ACHN (cell line): ENCODE data around the gene CAMK2A.
"Not testable (repeated sequence)": the region's sequence is repeated elsewhere in the genome, so short reads cannot be mapped to it uniquely, and the experiment has no call there.

ENCODE experiments used
- DNase-seq: peaks from one replicate; pipeline ENCODE4 v3.0.0-alpha.2; 2015
- in situ Hi-C: cut with HindIII; loops from 2 replicates; pipeline ENCODE4 v1.10.0; 2017; ENCODE audit warnings: low sequenced_read_pairs, low pct_ligation_motif_present, low pct_unique_long_range_greater_than_20kb

CAMK2A gene

DNA sequence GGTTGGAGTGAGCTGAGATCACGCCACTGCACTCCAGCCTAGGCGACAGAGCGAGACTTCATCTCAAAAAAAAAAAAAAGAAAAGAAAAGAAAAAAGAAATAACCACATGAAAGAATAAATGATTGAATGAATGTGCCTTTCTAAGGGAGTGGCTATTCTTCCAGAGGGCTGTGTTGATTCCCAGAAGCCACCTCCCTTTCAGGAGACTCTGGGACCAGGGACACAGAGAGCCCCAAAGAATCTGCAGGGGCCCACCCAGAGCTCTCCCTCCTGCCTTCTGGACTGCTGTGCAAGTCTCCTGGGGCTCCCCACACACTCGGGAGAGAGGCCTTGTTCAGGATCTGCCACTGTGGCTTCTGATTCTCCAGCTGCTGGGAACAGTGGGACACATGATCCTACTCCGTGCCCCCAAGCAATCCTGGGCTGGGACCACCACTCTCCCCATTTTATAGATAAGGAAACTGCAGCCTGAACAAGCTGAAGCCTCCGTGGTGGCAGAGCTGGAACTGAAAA is 23.6 kb downstream of the CAMK2A start:
- no peak for DNase-seq
- in situ Hi-C loops = no loop called here

DNA sequence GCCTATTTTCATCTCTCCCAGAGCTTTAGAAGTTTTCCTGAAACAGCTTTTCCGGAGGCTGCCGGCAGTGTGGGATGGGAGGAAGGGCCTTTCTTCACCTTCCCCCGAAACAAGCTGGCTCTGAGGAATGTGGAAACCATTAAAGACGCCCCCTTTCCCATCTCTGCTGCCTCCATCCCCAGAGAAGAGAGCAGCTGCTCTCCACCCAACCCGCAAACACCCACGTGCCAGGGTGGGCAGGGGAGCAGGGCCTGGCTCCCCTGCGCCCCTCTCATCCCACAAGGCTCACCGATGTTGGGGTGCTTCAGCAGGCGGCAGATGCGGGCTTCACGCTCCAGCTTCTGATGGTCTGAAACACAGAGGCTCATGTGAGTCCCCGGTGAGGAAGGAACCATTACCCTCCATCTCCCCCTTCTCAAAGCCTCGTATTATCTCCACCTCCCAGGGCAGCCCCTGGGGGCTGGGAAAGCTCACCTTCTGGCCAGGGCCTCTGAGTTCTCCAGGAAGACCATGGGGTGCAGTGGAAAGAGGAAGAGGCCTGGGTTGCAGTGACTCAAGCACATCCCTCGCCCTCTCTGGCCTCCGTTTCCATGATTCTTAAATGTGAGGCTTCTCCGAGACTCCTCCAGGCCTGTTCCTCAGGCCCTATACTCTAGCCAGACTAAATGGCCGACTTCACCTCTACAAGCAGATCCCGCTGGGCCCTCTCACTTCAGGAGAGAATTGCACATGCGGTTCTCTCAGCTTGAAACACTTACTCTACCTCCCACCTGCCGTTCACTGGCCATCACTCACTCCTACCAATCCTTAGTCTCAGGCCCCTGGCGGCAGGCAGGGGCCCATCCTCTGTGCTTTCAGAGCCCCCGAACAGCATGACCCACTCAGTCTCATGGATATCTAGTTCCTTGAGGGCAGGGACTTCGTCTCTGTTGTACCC is 24.6 kb downstream of the CAMK2A start:
- no peak for DNase-seq
- in situ Hi-C loops = no loop called here

DNA sequence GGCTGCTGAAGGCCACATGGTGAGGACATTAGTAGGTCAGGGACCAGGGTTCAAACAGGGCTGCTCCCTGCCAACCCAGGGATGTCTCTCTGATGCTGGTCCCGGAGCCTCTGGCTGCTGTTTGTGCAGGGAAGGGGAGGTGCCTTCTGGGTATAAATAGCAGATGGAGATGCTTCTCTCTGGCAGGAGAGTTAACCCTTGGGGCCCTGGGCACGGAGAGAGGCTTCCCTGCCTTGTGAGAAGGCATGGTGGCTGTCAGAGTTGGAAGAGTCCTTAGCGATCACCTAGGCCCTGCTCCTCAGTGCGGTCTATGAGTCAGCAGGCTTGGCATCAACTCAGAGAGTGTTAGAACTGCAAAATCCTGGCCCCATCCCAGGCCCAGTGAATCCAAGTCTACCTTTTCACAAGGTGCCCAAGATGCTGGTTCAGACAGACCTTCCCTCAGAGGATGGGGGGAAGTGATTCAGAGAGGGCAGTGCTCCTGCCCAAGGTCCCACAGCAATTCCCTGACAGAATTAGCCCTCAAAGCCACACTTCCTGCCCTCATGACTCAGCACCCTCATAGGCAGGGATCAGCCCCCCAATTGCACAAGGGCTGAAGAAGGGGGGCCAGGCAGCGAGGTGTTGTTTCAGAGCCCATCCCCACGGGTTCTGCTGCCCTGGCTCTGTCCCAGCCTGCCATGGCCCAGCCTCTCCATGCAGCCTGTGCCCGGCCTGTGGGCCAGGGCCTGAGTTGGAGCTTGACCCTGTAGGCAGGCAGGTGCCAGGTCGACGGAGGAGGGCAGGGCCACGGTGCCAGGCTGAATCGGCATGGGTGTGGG is 25.6 kb downstream of the CAMK2A start:
- in situ Hi-C loops = no loop called here
- peak; percentile 83 for DNase-seq

DNA sequence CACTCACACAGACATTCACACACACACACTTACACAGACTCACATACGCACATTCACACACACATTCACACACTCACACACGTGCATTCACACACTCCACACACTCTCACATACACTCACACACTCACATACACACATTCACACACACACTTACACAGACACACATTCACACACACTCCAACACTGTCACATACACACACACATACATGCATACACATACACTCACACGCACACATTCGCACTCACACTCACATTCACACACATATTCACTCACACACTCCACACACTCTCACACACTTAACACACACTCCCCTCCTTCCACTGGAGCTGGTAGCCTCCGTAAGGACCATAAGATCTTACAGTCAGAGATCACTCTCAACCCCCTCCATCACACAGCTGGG is 26.2 kb downstream of the CAMK2A start:
- in situ Hi-C loops = no loop called here
- no peak for DNase-seq

DNA sequence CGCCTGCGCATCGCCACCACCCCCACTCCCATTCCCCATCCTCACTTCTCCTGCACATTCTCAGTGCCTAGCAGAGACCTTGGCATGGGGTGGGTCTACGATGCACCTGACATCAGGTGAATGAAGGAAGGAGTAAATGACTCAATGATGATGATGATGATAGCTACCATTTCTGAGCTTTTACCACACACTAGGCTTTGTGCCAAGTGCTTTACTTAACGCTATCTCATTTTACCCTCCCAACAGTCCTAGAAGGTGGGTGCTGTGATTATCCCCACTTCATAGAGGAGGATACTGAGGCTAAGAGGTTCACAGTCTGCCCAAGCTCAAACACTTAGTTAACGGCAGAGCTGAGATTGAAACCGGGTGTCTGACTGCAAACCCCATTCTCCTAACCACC is 27.1 kb downstream of the CAMK2A start:
- DNase-seq = no peak
- in situ Hi-C loops = no loop called here

DNA sequence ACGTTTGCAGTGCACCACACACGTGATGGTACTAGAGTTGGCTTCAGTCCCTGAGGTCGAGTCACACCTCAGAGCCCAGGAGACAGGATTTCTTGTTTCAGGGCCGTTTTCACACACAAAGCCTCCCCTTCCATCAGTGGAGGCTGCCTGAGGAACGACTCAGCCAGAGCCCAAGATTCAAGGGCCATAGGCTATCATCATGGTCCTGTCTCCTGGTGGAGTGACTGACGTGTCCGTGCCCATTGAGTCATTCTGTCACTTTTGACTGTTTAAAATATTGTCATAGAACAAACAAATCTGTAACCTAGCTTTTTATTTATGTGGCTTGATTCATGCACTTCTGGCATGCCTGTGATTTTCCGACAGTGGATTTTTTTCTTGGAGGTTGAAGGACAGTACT is 28.3 kb downstream of the CAMK2A start:
- peak; percentile 2 for DNase-seq
- in situ Hi-C loops = no loop called here

DNA sequence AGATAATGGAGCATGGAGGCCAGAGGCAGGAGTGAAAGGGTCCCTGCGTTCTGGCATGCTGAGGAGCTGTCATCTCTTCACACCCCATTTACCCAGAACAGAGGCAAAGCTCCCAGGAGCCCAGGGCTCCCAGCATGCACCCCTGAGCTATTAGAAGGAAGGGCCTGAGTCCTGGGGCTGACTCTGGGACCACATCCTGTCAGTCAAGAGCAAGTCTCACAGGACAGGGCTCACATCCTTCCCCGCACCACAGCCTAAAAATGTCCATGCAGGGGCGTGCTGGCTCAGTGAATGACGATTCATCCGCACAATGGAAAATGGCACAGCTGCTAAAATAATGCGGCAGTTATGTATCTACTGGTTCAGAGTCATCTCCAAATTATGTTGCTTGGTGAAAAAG is 31.4 kb downstream of the CAMK2A start:
- no peak for DNase-seq
- in situ Hi-C loops = no loop called here

DNA sequence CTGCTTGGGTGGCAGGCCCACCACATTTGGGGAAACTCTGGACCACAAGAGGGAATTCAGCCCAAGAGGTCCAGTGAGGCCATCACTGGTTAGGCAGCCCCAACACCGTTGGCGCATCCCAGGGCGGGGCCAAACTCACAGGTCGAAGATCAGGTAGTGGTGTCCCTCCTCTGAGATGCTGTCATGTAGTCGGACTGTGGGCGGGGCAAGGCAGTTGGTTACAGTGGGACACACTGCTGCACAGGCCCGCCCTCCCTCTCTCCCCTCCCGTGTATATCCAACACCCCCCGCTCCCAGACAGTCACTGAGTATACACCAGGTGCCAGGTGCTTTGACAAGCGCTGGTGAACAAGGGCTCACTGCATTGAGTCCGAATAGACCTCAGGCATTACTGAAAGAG is 32.1 kb downstream of the CAMK2A start:
- no peak for DNase-seq
- in situ Hi-C loops = no loop called here

DNA sequence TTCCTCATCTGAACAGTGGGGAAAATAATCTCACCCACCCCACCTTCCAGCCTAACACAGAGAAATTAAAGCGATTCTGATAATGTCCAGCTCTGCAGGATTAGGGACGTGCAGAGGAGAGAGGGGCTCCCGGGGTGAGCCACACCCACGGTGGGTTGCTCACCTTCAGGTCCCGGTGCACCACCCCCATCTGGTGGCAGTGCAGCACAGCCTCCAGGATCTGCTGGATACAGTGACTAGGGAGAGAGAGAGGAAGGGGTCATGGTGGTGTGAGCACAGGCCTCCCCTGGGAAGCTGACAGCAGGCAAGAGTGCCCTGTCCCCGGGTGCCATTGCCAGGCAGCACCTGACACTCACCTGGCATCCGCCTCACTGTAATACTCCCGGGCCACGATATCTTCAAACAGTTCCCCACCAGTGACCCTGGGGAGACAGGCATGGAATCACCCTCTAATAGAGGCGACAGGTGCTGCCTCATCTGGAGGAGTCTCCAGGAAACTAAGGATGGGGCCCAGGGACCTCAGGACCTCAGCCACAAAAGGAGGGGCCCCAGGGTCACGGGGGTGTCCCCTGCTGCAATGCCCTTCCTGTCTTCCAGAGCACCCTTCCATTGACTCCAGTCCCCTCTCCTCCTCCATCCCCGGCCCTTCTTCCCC is 33.0 kb downstream of the CAMK2A start:
- in situ Hi-C loops = no loop called here
- no peak for DNase-seq

DNA sequence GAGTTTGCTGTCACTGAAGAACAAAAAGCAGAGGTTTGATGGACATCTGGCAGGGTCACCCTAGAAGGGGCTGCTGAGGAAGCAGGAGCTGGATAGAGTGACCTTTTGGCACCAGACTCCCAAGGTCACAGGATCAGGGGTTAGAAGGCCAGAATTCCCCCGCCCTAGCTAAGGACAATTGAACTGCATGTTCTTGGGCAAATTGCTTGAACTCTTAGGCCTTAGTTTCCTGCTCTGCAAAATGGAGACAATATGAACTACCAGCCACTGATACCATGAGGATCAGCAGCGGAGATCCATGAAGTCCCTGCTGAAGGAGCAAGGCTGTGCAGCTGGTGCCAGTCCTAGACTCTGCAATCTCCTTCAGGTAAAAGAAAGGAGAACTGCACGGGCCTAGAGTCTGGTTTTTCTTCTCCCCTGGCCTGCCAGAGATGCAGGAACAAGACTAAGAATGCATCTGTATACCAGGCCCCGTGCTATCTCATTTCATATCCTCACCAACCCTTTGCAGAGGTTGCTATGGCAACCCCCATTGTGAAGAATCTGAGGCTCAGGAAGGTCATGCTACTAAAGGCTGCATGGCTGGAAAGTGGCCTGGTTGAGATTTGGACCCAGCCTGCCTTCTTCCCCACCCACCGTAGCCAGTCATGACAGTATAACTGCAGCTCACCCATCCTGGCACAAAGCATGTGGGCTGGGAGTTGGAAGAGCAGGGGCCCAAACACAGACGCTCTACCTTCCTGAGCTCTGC is 33.7 kb downstream of the CAMK2A start:
- in situ Hi-C loops = no loop called here
- DNase-seq = no peak

DNA sequence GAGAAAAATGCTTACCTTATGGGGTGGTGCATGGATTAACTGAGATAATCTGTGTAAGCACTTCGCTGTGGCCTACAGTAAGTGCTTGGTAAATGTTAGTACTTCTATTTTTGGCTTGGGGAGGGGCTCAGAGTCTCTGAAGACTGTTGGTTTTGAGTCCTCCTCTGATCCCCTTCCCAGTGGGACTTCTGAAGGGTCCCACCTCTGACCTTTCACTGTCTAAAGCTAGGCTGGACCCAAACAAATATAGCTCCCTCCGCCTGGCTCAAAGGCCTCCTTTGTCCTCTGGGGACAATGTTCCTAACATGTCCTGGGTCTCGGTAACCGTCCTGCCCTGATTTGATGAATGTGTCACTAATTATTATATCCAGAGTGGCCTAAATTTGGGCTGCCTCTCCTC is 34.8 kb downstream of the CAMK2A start:
- in situ Hi-C loops = no loop called here

DNA sequence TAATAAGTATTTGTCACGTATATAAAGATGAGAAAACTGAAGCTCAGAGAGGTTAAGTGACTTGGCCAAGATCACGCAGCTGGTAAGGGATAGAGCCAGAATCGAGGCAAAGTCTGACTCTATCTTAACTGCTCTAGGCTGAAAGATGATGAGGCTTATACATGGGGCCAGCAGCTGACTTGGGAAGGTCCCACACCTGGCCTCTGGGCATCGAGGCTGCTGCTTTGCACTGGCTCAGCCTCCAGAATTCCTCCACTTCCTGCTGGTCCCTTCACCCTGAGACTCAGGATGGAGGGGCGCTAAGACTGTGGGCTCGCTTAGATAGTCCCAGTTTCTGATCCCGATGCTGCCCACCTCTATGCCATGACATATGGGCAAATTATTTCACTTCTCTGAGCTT is 35.2 kb downstream of the CAMK2A start:
- DNase-seq = no peak
- in situ Hi-C loops = no loop called here

More for the DNA sequence above, 34.8 kb downstream of the CAMK2A start:
- no peak for DNase-seq

DNA sequence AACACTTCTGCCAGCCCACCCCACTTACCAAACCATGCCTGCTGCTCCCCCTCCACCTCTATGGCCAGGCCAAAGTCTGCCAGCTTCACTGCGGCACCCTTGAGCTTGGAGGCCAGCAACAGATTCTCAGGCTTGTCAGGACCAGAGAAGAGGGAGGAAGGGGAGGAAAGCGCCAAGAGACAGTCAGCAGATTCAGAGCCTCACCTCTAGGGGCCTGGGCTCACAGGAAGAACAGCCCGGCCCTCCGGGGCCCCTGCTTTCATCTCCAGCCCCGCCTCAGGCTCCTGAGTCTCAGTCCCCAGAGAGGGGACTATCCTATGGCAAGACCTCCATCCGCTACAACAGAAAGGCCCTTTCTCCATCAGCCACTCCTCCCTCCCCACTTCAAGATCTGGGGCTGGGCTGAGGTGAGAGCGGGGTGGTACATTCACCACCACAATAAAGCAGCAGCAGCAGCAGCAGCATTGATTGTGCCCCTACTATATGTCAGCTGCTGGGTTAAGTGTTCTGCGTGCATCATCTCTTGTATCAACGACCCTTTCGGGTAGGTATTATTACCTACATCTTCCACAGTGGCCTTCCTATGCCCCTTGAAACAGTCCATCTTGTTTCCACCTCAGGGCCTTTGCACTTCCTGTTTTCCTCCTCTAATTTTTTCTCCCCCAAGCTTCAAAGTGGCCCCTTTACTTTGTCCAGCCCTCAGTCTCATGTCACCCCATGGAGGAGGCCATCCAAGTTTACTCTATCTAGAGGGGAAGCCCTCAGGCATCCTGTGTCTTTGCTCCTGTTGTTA is 36.0 kb downstream of the CAMK2A start:
- in situ Hi-C loops = no loop called here
- DNase-seq = no peak

DNA sequence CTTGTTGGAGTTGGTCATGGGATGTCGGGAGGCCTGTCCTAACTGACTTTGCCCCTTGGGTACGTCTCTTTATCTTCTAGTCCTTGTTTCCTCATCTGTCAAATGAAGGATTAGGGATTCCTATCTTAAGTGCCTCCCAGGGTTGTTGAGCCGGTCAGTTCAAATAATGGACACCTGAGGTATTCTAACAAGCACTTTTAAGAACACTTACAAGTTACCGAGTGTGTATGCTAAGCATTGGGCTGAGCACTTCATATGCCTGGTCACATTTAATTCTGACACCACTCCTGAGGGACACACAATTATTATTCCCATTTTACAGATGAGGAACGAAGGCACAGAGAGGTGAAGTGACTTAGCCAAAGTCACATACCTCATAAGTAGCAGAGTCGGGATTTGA is 37.1 kb downstream of the CAMK2A start:
- in situ Hi-C loops = no loop called here

DNA sequence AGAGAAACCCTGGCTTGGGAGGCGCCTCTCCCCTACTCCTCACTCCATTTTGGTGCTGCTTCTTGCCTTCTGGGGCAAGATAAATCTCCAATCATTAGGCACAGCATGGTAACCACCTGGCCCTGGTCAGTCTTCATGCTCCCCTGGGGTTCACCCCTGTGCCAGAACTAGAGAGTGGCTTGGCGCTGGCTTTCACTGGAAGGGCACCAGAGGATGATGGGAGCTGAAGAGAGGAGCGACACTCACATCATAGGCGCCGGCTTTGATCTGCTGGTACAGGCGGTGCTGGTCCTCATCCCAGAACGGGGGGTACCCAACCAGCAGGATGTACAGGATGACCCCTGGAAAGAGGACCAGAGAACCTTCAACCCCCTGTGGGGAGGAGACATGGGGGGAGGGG is 38.1 kb downstream of the CAMK2A start:
- DNase-seq = no peak
- in situ Hi-C loops = no loop called here

More for the DNA sequence above, 37.1 kb downstream of the CAMK2A start:
- DNase-seq = no peak

DNA sequence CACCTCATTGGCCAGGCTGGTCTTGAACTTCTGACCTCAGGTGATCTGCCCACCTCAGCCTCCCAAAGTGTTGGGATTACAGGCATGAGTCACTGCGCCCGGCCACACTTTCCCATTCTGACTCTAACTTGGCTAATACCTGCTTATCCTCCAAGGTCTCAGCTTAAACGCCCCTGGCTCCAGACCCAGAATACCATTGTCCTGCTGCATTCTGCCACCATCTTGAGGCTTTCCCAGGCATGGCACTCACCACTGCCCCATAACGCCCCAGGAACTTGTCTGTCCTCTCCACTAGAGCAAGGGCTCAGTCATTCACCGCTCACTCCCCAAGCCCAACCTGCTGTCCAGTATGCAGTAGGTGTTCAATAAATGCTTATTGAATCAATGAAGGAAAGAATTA is 39.8 kb downstream of the CAMK2A start:
- in situ Hi-C loops = no loop called here
- no peak for DNase-seq

DNA sequence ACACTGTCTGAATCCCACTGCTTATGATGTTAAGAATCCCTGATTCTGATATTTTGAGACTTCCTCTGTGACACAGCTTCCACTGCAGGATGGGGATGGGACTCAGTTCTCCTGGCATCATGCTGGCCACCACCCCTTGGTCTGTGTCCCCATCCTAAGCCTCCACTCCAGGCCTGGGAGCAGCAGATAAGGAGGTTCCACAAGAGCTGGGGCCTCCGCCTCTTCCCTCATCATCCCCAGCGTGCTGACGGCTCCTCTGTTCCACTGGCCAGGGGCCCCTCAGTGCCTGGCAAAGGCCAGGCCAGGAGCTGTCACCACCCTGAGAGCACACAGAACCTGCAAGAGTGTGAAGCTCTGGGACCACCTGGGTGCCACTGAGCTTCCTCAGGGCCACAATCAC is 40.6 kb downstream of the CAMK2A start:
- no peak for DNase-seq
- in situ Hi-C loops = no loop called here

DNA sequence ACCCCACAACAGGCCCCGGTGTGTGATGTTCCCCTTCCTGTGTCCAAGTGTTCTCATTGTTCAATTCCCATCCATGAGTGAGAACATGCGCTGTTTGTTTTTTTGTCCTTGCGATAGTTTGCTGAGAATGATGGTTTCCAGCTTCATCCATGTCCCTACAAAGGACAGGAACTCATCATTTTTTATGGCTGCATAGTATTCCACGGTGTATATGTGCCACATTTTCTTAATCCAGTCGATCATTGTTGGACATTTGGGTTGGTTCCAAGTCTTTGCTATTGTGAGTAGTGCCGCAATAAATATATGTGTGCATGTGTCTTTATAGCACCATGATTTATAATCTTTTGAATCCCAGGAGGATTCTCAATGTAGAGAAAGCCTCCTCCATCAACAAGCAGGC is 41.1 kb downstream of the CAMK2A start:
- DNase-seq, in situ Hi-C loops: not testable (repeated sequence)
